ENCODE results near the gene KIAA1958. TPM values are rescaled to one million over a fixed set of nuclear protein-coding genes. Genes with fewer than 3 reads are reported as not detected.

The KIAA1958 gene
- total RNA-seq, 1 experiment from 2014 or later, result 18.5 TPM

DNA sequence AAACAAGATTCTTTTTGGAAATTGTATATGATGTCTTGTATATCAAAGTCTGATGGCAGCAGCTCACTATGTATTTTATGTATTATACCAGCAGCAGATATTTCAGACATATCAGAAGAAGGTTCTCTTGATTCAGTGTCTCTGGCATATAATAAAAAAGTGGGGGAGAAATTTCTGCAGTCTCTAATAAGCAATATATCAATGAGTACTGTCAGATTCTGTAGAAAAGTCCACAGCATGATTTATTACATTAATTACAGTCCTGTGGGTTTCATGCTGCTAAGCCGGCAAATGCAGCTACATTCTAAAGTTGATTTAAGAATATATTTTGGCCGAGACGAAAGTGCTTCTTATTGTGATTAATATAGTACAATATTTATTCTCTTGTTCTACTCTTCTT is 113.1 kb downstream of the KIAA1958 start (continued):
- TF ChIP-seq, protein P1, sequence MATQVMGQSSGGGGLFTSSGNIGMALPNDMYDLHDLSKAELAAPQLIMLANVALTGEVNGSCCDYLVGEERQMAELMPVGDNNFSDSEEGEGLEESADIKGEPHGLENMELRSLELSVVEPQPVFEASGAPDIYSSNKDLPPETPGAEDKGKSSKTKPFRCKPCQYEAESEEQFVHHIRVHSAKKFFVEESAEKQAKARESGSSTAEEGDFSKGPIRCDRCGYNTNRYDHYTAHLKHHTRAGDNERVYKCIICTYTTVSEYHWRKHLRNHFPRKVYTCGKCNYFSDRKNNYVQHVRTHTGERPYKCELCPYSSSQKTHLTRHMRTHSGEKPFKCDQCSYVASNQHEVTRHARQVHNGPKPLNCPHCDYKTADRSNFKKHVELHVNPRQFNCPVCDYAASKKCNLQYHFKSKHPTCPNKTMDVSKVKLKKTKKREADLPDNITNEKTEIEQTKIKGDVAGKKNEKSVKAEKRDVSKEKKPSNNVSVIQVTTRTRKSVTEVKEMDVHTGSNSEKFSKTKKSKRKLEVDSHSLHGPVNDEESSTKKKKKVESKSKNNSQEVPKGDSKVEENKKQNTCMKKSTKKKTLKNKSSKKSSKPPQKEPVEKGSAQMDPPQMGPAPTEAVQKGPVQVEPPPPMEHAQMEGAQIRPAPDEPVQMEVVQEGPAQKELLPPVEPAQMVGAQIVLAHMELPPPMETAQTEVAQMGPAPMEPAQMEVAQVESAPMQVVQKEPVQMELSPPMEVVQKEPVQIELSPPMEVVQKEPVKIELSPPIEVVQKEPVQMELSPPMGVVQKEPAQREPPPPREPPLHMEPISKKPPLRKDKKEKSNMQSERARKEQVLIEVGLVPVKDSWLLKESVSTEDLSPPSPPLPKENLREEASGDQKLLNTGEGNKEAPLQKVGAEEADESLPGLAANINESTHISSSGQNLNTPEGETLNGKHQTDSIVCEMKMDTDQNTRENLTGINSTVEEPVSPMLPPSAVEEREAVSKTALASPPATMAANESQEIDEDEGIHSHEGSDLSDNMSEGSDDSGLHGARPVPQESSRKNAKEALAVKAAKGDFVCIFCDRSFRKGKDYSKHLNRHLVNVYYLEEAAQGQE (IDR thresholded peaks at IDR 0.05; ENCODE audit: low read depth), result no peak
- TF ChIP-seq EZH2phosphoT487 (IDR thresholded peaks at IDR 0.05; ENCODE audit: borderline replicate concordance) (no peak), SRF (IDR thresholded peaks at IDR 0.05; ENCODE audit: low read depth) (no peak), ELF1 (IDR thresholded peaks at IDR 0.05; ENCODE audit: borderline replicate concordance, low read depth) (no peak), ZNF274 (IDR thresholded peaks at IDR 0.05; ENCODE audit: low read depth, low read length) (no peak), YY1 (IDR thresholded peaks at IDR 0.05; ENCODE audit: extremely low read depth, insufficient replicate concordance, low read depth, low read length) (no peak), CBX3 (IDR thresholded peaks at IDR 0.05; ENCODE audit: low read depth) (no peak), FOSL1 (IDR thresholded peaks at IDR 0.05; ENCODE audit: low read depth) (no peak), CTCF (IDR thresholded peaks at IDR 0.05 in 2 of 3, conservative IDR thresholded peaks at IDR 0.05 in 1 of 3; ENCODE audit: borderline replicate concordance in 1 of 3, insufficient read depth in 1 of 3, low read depth in 2 of 3, low read length in 2 of 3) (no peak)
- TF ChIP-seq, protein P2, sequence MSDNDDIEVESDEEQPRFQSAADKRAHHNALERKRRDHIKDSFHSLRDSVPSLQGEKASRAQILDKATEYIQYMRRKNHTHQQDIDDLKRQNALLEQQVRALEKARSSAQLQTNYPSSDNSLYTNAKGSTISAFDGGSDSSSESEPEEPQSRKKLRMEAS (IDR thresholded peaks at IDR 0.05), result no peak

Measured in HCT116 (cell line).